Suppressor macrophage treated with lipopolysaccharide for 4 hours (primary cell): ENCODE results near the gene ERCC6L2.

Experiments used
- DNase-seq: peaks from one replicate; pipeline ENCODE4 v3.0.0-alpha.2; 2020

ERCC6L2 gene, protein sequence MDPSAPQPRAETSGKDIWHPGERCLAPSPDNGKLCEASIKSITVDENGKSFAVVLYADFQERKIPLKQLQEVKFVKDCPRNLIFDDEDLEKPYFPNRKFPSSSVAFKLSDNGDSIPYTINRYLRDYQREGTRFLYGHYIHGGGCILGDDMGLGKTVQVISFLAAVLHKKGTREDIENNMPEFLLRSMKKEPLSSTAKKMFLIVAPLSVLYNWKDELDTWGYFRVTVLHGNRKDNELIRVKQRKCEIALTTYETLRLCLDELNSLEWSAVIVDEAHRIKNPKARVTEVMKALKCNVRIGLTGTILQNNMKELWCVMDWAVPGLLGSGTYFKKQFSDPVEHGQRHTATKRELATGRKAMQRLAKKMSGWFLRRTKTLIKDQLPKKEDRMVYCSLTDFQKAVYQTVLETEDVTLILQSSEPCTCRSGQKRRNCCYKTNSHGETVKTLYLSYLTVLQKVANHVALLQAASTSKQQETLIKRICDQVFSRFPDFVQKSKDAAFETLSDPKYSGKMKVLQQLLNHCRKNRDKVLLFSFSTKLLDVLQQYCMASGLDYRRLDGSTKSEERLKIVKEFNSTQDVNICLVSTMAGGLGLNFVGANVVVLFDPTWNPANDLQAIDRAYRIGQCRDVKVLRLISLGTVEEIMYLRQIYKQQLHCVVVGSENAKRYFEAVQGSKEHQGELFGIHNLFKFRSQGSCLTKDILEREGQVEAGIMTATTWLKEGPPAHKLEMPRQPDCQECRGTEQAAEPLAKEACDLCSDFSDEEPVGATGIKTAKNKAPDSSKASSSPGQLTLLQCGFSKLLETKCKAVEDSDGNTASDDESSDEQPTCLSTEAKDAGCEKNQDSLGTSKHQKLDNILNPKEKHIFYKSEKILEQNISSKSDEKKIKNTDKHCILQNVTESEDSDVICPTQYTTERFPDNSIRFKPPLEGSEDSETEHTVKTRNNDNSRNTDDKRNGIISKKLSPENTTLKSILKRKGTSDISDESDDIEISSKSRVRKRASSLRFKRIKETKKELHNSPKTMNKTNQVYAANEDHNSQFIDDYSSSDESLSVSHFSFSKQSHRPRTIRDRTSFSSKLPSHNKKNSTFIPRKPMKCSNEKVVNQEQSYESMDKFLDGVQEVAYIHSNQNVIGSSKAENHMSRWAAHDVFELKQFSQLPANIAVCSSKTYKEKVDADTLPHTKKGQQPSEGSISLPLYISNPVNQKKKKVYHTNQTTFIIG (N-terminal part only)

DNA sequence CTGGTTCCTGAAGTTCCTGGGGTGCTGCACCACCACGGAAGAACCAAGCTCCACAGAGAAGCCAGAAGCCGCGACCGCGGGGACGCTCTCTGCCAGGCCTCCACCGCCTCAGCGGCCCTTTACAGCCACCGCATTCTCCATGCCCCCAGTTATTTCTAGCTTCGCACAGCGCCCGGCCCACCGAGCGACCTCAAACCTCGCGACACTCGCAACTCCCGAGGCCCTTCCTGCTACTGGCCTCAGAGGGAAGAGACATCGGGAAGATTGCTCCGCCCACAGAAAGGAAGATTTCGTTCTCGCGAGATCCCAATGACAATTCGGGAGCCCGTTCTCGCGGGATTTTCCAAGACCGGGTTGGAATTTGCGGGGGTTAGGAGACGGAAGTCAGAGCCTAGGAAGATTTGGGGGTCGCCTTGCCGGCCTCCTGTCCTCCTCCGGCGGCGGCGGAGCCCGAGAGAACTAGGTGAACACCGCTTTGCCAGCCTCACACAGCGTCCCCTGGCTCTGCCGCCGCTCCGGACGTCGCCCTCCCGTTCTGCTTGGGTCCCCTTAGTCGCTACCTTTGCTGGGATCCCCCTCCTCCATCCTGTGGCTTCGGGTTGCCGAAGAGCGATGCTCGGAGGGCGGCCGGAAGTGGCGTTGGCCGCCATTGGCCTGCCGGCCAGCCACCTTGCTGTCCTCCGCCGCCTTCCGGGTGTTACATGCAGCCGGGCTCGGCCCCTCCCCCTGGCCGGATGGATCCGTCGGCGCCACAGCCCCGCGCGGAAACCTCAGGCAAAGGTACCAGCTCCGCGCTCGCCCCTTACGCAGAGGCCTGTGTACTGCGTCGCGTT is at the start of gene ERCC6L2:
ERCC6L2 (plus strand) TSS at position 387 of the 833 bp plus-strand sequence; CDS start at position 735, 348 bp downstream.
- DNase-seq, result peak; percentile 98

DNA sequence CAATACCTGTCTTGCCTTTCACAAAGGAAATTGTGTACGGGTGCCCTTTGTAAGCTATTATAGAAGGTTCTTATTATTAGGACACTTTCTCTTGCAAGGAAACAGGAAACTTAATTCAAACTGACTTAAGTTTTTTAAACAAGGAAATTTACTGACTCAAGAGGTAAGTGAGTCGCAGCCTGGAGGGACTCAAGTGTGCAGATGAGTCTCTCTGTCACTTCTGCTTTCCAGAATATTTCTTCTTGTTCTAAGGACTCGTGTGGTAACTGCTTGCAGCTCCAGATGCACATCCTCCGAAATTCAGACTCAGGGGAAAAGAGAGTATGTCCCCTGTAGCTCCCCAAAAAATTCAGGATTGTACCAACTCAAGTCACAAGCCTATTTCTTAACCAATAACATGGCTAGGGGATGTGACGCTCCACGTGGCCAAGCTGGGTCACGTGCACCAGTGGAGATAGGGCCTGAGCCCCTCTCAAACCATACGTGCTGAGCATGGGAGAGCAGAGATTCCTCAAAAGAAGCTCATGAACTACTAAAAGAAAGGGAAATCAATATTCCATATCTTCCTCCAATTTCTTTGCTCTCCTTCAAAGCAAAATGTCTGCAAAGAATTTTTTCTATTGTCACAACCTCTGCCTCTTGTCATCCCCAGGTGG is 49.2 kb upstream of the ERCC6L2 start:
- DNase-seq, result peak; percentile 5

DNA sequence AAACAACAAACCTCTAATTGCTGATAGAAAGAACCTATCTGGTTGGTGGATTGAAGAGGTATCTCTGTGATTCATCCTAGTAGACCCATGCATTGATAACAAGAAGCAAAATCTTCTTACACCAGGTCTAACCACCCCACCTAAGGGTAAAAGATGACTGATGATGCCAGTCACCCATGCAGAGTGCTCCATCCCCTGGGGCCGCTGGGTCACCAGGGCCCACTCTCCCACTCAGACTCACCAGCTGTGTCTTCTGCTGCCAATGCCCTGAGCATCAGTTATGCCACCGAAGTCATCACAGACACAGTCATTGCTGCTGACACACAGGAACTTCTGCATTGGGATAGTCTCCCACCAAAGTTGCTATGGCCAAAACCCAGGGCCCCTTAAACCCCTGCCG is 44.7 kb upstream of the ERCC6L2 start:
- DNase-seq, result no peak

DNA sequence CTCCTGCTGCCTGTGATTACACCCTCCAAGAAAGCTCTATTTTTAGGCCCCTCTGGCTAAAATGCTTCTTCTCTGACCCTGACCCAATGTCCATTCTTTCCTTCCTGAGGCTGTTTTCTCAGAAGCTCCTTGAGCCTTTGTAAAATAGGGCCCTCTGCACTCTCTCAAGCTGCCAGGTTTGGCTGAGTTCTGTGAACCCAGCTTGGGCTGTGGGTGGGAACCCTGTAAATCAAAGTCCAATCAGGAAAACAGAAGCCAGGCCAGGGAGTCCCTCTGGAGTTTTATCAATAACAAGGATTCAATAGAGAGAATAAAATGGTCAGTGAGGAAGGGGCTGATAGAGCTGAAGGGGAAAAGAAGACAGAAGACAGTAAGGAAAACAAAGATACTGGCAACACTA is 43.7 kb upstream of the ERCC6L2 start:
- DNase-seq, result no peak

DNA sequence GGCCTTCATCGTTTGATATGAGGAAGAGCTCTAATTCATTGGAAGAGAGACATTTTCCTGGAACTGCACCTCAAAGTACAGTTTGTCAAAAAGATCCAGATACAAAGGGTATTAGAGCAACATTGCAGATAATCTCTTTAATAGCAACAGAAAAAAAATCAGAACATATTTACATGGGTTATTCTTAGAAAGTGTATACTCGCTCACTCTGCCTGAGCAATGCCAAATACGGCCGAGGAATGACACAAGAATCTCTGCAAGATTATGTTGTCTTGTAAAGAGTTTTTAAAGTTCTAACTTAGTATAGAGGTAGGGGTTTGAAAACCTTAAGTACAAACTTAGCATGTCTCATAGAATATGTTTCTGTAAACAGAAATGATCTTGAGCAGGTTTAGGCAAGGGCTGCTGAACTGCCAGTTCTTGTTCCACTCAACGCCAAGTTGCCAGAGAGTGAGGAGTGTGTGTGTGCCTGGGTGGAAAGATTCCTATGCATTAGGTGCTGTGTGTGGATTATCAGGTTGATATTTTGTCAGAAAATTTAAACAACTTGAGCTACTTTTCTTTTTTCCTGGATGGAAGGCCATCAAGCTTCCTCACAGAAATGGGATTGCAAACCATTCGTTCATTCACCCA is 41.8 kb upstream of the ERCC6L2 start:
- no peak for DNase-seq

DNA sequence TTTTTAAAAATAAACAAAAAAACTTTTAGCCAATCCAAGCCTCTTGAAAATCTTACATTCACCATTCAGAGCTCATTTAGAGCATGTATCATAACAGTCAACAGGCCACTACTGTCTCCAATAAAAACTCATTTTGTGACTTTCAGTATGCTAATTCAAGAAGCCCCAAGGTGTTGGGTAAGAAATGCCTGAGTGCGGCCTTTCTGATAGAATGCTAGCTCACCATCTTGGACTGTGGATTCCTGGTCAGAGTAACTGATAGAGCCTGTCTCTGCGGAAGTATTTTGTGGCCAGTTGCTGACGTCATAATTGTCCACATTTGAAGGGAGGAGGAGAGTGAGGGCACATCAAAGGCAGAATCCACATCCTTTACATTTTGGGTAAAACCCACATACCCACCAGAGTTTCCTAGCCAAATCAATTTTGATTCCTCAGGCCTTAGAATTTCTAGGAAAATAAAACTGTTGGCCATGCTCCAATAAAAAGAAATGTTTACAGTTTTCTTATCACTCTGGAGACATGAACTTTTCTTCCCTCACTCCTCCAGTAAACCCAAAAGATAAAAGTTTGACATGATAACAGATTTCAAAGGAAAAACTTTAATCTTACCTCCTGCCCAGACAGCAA is 41.1 kb upstream of the ERCC6L2 start:
- DNase-seq, result no peak

DNA sequence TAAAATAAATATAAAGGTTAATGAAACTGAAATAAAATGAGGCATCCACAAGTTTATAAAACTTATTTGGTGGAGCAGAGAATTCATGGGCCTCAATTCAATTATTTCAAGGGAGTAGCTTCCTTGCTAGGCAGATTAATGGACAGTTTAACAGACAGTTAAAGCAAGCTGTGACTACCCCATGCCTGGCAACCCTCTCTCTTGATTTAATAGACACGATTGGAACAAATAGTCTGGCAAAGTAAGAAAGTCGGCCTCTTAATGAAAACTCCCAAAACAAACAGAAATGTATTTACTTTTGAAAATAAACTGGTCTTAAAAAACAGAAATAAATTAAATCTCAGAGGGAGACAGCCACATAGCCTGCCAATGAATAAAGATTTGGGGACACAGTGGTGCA is 40.1 kb upstream of the ERCC6L2 start:
- DNase-seq, result no peak

DNA sequence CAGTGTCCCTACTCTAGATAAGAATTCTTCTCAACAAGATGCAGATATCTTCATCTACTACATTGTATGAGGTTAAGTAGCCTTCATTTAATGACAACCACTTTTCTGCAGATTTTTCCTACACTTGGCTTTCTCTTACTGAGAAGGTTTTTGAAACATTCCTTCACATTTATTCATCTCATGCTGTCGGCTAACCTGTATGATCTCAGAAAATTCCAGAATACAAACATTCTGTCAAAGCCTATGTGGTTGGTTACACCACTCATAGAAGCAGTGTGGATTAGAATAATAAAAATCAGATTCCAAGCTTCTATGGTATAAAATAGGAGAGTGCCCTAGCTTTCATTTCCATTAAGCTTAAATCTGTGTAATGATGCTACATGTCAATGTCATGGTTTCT is 39.4 kb upstream of the ERCC6L2 start:
- no peak for DNase-seq

DNA sequence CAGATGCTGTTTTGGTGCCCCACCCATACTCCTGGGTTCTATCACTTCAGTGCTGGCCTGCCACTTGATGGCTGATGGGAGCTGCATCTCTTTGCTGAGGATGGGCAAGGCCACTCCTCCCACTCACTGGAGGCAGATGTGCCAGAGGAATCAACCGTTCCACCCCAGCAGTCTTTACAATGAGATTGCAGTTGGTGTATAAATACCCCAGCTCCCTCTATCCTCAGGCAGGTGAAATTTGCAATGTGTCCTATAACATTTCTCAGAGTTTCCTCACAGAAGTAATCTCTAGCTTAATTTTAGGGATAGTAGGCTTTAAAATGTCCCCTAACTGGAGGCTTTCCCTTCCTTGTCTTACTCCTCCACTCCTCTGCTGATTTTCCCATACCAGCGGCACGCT is 36.5 kb upstream of the ERCC6L2 start:
- no peak for DNase-seq

DNA sequence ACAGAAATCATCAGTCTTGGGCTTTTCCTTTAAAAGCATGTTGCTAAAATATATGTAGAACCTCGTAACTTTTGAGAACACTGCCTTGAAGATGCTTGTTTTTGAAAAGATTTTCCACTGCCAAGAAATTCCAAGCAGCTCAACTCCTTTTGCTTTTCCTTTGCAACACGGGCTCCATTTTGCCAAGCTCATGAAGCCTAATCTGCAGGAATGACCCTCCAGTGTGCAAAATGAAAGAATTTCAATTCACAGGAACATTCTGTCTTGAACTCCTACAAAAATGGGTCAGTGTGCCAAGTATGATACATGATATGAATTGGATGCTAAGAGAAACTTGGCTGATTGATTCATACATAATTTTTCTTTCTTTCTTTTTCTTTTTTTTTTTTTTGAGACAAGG is 35.4 kb upstream of the ERCC6L2 start:
- no peak for DNase-seq

DNA sequence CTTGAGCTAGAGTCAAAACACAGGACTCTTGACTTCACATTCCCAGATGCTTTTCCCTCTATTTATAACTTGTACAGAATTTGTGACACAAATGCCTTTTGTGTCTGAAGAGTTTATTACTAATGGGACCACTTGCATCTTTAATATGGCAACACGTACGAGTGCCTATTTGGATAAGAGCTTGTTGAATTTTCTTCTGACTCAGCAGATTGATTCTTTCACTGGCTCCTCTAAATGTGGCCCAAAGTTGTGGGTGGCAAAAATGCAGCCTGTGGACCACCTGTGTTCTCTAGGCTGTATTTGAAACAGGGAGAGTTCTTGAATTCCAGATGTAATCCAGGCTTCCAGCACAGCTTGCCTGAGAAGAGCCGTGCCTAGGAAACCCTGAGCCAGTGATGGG is 34.1 kb upstream of the ERCC6L2 start:
- no peak for DNase-seq

DNA sequence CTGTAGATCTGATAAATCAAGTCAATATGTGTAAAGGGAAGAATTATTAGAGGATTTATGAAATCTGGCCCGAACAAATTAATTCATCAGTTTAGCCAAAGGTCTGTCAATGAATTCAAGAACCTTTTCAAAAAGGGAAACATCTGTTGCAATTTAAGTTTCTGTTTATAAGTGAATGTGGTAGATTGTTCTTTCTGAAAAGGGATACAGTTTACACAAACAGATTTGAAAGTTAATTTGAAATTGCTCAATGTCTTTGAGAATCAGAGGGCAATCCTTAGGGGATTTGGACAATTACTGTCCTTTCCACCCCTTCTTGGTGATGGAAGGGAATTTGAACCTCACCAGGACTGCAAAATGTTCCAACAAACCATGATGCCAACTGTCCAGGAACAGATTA is 29.7 kb upstream of the ERCC6L2 start:
- no peak for DNase-seq

DNA sequence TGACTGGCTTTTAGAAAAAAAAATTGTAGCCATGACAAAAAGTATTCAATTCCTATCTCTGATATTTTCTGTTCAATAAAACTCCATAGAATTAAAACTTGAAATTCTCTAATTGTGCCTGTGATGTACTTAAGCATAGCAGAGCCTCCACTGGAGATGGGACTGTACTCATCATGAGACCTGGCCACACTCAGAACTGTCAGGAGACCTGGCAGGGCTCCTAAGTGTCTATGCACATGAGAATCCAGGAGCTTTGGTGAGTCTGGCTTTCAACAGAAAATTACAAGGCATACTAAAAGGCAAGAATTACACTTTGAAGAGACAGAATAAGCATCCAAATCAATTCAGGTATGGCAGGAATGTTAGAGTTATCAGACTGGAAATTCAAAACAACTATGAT is 26.7 kb upstream of the ERCC6L2 start:
- DNase-seq, result no peak

DNA sequence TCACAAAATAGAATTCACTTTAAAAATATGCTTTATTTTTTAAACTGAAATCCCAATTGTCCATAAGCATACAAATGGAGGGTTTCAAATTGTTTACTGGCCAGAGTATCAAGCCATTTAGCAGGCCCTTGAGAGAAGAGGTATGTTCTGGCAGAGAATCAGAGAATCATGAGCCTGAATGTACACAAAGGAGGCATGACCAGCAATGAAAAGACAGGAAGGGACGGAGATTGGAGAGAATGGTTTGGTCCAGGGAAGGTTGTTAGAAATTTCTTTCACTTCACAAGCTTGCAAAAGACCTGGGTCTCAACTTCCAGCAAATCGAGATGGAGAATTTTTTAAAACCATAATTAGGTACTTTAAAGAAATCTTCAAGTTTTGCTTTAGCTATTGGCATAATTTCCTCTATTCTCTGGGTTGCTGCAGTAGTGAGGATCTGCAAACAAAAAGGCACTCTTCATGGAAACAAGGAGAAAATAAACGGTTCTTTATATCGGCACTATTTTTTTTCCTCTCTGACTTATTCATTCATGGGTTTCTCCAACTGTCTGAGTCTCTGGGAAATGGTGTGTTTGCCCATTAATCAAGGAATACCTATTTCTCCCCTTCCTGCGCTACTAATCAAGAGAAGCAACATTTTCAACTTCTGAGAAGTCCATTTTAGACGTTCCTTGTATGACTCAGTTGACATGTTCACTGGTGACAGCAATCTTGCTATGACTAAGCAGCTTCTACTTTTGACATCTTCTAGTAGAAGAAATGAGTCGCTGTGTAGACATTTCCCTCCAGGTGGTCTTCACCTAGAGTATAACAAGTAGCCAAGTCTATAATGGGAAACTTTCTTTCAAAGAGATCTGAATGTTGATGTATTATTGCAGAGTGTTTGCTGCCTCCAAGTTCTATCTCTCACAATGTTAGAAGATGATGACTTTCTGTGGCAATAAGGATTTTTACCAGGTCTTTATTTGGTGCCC is 23.1 kb upstream of the ERCC6L2 start:
- peak; percentile 5 for DNase-seq

DNA sequence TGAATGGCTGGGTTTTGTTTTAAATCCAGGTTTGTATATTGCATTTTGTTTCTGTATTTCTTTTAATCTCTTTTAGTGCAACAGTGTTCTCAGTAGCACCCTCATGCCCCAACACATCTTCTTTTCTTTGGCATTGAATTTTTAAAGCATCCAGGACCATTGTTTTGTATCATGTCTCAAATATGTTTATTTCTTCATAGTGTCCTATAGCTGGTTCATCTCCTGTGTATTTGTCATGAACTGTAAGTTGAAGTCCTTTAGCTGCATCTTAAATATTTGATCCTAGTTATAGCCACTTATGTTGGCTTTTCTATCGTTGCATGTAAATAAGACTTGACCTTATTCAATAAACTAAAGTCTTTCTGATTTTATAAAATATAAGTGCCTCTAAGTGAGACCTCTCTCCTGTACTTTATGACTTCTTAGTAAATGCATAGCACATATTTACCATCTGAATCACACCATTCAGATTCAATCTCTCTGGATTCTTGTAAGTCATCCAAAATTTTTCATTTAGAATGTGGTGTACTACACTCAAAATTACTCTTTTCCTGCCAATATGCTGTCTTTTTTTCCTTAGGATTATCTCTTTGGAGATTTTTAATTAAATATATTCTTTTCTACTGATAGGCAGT is 21.0 kb upstream of the ERCC6L2 start:
- DNase-seq, result no peak

DNA sequence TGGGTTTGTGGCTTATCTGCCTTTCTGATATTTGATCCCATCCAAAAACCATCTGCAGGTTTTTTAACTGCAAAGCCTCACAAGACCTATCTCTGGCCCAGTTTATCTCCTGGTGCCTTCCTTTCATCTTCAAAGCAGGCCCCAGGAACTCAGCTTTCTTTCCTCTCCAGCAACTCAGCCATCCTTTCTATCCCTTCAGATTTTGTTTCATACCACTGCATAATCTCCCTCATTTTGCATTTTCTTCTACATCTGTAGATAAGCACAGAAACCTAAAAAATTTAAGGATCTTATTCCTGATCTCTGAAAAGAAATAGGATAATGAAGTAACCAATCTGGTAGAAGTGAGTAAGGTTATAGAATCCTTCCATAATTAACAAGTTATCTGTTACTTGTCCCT is 19.5 kb upstream of the ERCC6L2 start:
- no peak for DNase-seq

DNA sequence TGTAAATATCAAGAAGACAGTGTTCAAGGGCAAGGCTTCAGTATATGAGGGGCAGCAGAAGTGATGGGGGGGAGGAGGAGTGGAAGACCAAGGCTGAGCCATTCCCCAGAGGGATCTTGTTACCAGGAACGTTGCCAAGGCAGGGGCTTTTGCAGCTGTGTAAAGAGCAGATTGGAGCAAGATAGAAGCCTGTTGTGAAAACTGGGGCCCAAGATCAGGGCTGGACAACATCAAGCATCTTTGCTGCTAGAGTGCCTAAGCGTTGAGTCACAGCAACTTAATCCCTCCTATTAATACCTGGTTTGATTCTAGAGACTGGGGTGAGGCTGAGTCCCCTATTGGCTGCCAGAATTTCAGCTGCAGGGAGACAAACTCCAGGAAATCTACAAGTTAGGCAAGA is 18.4 kb upstream of the ERCC6L2 start:
- no peak for DNase-seq

DNA sequence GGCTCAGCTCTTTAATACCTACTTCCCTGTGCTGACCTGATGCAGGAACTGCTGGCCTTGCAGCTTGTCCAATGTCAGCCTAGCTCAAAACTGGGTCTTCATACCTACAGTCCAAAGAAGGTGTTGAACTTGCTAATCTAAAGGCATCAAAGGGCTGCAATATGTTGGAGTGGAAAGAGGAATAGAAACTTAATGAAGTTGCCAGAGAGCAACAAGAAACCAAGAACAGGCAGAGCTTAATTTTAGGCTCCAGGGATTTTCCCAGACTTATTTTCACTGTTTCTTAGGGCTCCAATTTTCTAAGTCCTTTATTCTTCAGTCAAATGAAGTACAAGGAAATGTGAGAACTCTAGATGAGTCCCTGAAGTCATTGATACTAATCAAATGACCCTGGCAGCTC is 17.6 kb upstream of the ERCC6L2 start:
- peak; percentile 28 for DNase-seq

DNA sequence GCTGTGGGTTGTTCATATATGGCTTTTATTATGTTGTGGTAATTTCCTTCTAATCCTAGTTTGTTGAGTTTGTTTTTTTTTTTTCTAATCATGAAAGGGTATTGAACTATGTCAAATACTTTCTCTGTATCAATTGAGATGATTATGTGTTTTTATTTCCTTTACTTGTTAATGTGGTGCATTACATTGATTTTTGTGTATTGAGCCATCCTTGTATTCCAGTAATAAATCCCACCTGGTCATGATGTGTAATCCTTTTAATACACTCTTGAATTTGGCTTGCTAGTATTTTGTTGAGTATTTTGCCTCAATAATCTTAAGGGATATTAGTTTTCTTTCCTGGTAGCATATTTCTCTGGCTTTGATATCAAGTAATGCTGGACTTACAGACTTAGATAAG is 13.1 kb upstream of the ERCC6L2 start:
- no peak for DNase-seq
